IPS-20b (cell line): ENCODE data around the gene SHISA3.

ENCODE experiments used
- H3K27ac ChIP-seq: one replicate; pipeline ENCODE4 v1.5.1; 2013; ENCODE audit warnings: low read length
- H3K27me3 ChIP-seq: 2 replicates; pipeline ENCODE4 v1.6.1; 2013; ENCODE audit warnings: mild to moderate bottlenecking, low read length, inconsistent platforms; ENCODE audit not compliant: insufficient read depth
- H3K36me3 ChIP-seq: 2 replicates; pipeline ENCODE4 v1.6.1; 2013; ENCODE audit warnings: low read depth, mild to moderate bottlenecking, inconsistent platforms, low read length, moderate library complexity; ENCODE audit not compliant: insufficient read depth
- H3K4me1 ChIP-seq: 2 replicates; pipeline ENCODE4 v1.6.1; 2013; ENCODE audit warnings: mild to moderate bottlenecking, control low read depth, inconsistent platforms, low read length, moderate library complexity; ENCODE audit not compliant: insufficient read depth
- H3K4me3 ChIP-seq: 2 replicates; pipeline ENCODE4 v1.5.1; 2013; ENCODE audit warnings: mild to moderate bottlenecking, low read length, inconsistent platforms
- H3K9ac ChIP-seq: 2 replicates; pipeline ENCODE4 v1.6.1; 2013; ENCODE audit warnings: low read depth, mild to moderate bottlenecking, inconsistent platforms, low read length, moderate library complexity
- H3K9me3 ChIP-seq: 2 replicates; pipeline ENCODE4 v1.6.1; 2013; ENCODE audit warnings: mild to moderate bottlenecking, low read depth, low read length, inconsistent platforms; ENCODE audit not compliant: insufficient read depth

SHISA3 gene

GRCh38 chr4:42396752-42397634 is at the start of gene SHISA3:
Gene SHISA3, plus strand, starts transcription at chr4:42397488. Its CDS starts 569 bp downstream, at chr4:42398057.
- H3K27me3 ChIP-seq = peaks cover 77% of the 10 kb centered on the region
- H3K4me3 ChIP-seq = peak within 1 kb of the TSS; percentile 73
- no peak within 1 kb of the TSS; the same call in 1 of the 2 replicates for H3K9ac ChIP-seq
- H3K9me3 ChIP-seq = no peaks in the 10 kb centered on the region
- H3K36me3 ChIP-seq = no peaks in the 10 kb centered on the region
- peaks cover 13% of the 10 kb centered on the region; the same call in 1 of the 2 replicates for H3K4me1 ChIP-seq
- no peak within 1 kb of the TSS for H3K27ac ChIP-seq

GRCh38 chr4:42348247-42348646 is 49.0 kb upstream of the SHISA3 start:
- Histone ChIP-seq H3K4me1 (no peaks in the 10 kb centered on the region), H3K27ac (no peak overlapping the region), H3K9ac (no peak overlapping the region), H3K9me3 (no peaks in the 10 kb centered on the region), H3K36me3 (no peaks in the 10 kb centered on the region), H3K4me3 (no peak overlapping the region), H3K27me3 (no peaks in the 10 kb centered on the region)

- Histone ChIP-seq H3K9ac (no peak overlapping the region), H3K4me3 (no peak overlapping the region), H3K36me3 (no peaks in the 10 kb centered on the region), H3K27me3 (no peaks in the 10 kb centered on the region), H3K4me1 (no peaks in the 10 kb centered on the region), H3K27ac (no peak overlapping the region), H3K9me3 (no peaks in the 10 kb centered on the region)
Measured at GRCh38 chr4:42348692-42349091, 48.6 kb upstream of the SHISA3 start.

GRCh38 chr4:42350611-42351182 is 46.6 kb upstream of the SHISA3 start:
- Histone ChIP-seq H3K4me3 (no peak overlapping the region), H3K9ac (no peak overlapping the region), H3K27me3 (no peaks in the 10 kb centered on the region), H3K9me3 (no peaks in the 10 kb centered on the region), H3K27ac (no peak overlapping the region), H3K36me3 (no peaks in the 10 kb centered on the region), H3K4me1 (no peaks in the 10 kb centered on the region)

- Histone ChIP-seq H3K9me3 (no peaks in the 10 kb centered on the region), H3K9ac (no peak overlapping the region), H3K27ac (no peak overlapping the region), H3K4me3 (no peak overlapping the region), H3K27me3 (no peaks in the 10 kb centered on the region), H3K36me3 (no peaks in the 10 kb centered on the region), H3K4me1 (no peaks in the 10 kb centered on the region; the same call in 1 of the 2 replicates)
Measured at GRCh38 chr4:42352049-42352448, 45.2 kb upstream of the SHISA3 start.

GRCh38 chr4:42357325-42357724 is 40.0 kb upstream of the SHISA3 start:
- H3K27ac ChIP-seq = no peak overlapping the region
- H3K4me1 ChIP-seq = no peaks in the 10 kb centered on the region; the same call in 1 of the 2 replicates
- no peaks in the 10 kb centered on the region; the same call in 1 of the 2 replicates for H3K27me3 ChIP-seq
- H3K4me3 ChIP-seq = no peak overlapping the region
- H3K9ac ChIP-seq = no peak overlapping the region
- no peaks in the 10 kb centered on the region for H3K36me3 ChIP-seq
- H3K9me3 ChIP-seq = no peaks in the 10 kb centered on the region

GRCh38 chr4:42359711-42360110 is 37.6 kb upstream of the SHISA3 start:
- Histone ChIP-seq H3K36me3 (no peaks in the 10 kb centered on the region), H3K4me3 (no peak overlapping the region), H3K27me3 (no peaks in the 10 kb centered on the region; the same call in 1 of the 2 replicates), H3K9ac (no peak overlapping the region), H3K27ac (no peak overlapping the region), H3K9me3 (no peaks in the 10 kb centered on the region), H3K4me1 (no peaks in the 10 kb centered on the region; the same call in 1 of the 2 replicates)

- Histone ChIP-seq H3K4me3 (no peak overlapping the region), H3K36me3 (no peaks in the 10 kb centered on the region), H3K27me3 (no peaks in the 10 kb centered on the region; the same call in 1 of the 2 replicates), H3K9me3 (no peaks in the 10 kb centered on the region), H3K9ac (no peak overlapping the region), H3K4me1 (no peaks in the 10 kb centered on the region; the same call in 1 of the 2 replicates), H3K27ac (no peak overlapping the region)
Measured at GRCh38 chr4:42360256-42360669, 37.0 kb upstream of the SHISA3 start.

- H3K27ac ChIP-seq = no peak overlapping the region
- H3K9ac ChIP-seq = no peak overlapping the region
- H3K4me1 ChIP-seq = no peaks in the 10 kb centered on the region
- H3K36me3 ChIP-seq = no peaks in the 10 kb centered on the region
- H3K4me3 ChIP-seq = no peak overlapping the region
- H3K27me3 ChIP-seq = no peaks in the 10 kb centered on the region; the same call in 1 of the 2 replicates
- H3K9me3 ChIP-seq = no peaks in the 10 kb centered on the region
Measured at GRCh38 chr4:42361456-42361855, 35.8 kb upstream of the SHISA3 start.

GRCh38 chr4:42362591-42362990 is 34.7 kb upstream of the SHISA3 start:
- H3K27me3 ChIP-seq = no peaks in the 10 kb centered on the region; the same call in 1 of the 2 replicates
- no peak overlapping the region for H3K4me3 ChIP-seq
- no peaks in the 10 kb centered on the region for H3K9me3 ChIP-seq
- no peaks in the 10 kb centered on the region for H3K36me3 ChIP-seq
- no peaks in the 10 kb centered on the region for H3K4me1 ChIP-seq
- no peak overlapping the region for H3K9ac ChIP-seq
- no peak overlapping the region for H3K27ac ChIP-seq

GRCh38 chr4:42363614-42364013 is 33.7 kb upstream of the SHISA3 start:
- Histone ChIP-seq H3K27me3 (no peaks in the 10 kb centered on the region; the same call in 1 of the 2 replicates), H3K9ac (no peak overlapping the region), H3K4me3 (no peak overlapping the region), H3K36me3 (no peaks in the 10 kb centered on the region), H3K27ac (no peak overlapping the region), H3K4me1 (no peaks in the 10 kb centered on the region), H3K9me3 (no peaks in the 10 kb centered on the region)
